Cardiac fibroblast (primary cell): ENCODE results near the gene GSTA5.
"Not testable (repeated sequence)": the region's sequence is repeated elsewhere in the genome, so short reads cannot be mapped to it uniquely, and the experiment has no call there.

Source experiments
- DNase-seq, 2 donors: peaks; one replicate each; pipeline versions ENCODE4 v3.0.0 to v3.0.0-alpha.2; 2010; ENCODE audit warnings: low read depth in 2 of 2
- H3K4me3 ChIP-seq, 2 donors: replicated peaks in 1 of 2; 1 replicate in 1 of 2; 2 replicates in 1 of 2; pipeline ENCODE4 v1.5.1; 2011; ENCODE audit warnings: low read depth in 2 of 2, low read length in 2 of 2, mild to moderate bottlenecking in 2 of 2, moderate library complexity in 1 of 2
- CTCF ChIP-seq: IDR thresholded peaks from one replicate; pipeline ENCODE4 v1.5.1; 2011; ENCODE audit warnings: low read depth, mild to moderate bottlenecking, low read length, inconsistent platforms

Gene GSTA5

GRCh38 chr6:52858416-52858815 lies 17.8 kb upstream of the GSTA5 start:
- TF ChIP-seq CTCF = no peak
- H3K4me3 ChIP-seq = no peak overlapping the region
- no peak for DNase-seq

- H3K4me3 ChIP-seq, DNase-seq: not testable (repeated sequence)
These were observed 15.5 kb upstream of the GSTA5 start for GRCh38 chr6:52856137-52856536.

- no peak overlapping the region for H3K4me3 ChIP-seq
- no peak for TF ChIP-seq CTCF
These were observed 8.5 kb upstream of the GSTA5 start for GRCh38 chr6:52849137-52849536.

GRCh38 chr6:52846002-52846401 lies 5.4 kb upstream of the GSTA5 start:
- no peak for DNase-seq
- H3K4me3 ChIP-seq = no peak overlapping the region
- no peak for TF ChIP-seq CTCF

More at GRCh38 chr6:52849137-52849536, 8.5 kb upstream of the GSTA5 start:
- DNase-seq = no peak

GRCh38 chr6:52843605-52844004 lies 3.0 kb upstream of the GSTA5 start:
- H3K4me3 ChIP-seq = no peak overlapping the region
- DNase-seq = no peak
- TF ChIP-seq CTCF = no peak

GRCh38 chr6:52839124-52840055 lies 1.2 kb downstream of the GSTA5 start:
- DNase-seq = peak; percentile 68 to 75
- H3K4me3 ChIP-seq = no peak overlapping the region
- peak; percentile 71 for TF ChIP-seq CTCF

GRCh38 chr6:52834481-52834880 lies 6.1 kb downstream of the GSTA5 start:
- no peak for TF ChIP-seq CTCF
- H3K4me3 ChIP-seq = no peak overlapping the region
- DNase-seq = peak in 1 of 2 donors; percentile 3

GRCh38 chr6:52830869-52831268 lies 9.7 kb downstream of the GSTA5 start:
- not testable (repeated sequence) for H3K4me3 ChIP-seq, DNase-seq
